GM10266 (cell line): ENCODE results near the gene SUSD6.
"Not testable (repeated sequence)": the region's sequence is repeated elsewhere in the genome, so short reads cannot be mapped to it uniquely, and the experiment has no call there.

Experiments
- DNase-seq: peaks from one replicate; pipeline ENCODE4 v3.0.0; 2012; ENCODE audit errors: extremely low spot score
- CTCF ChIP-seq: IDR thresholded peaks from 2 replicates; pipeline ENCODE4 v1.5.1; 2012; ENCODE audit warnings: mild to moderate bottlenecking, low read depth; ENCODE audit not compliant: control insufficient read depth, insufficient read depth; ENCODE audit errors: missing control alignments

SUSD6 gene

GRCh38 chr14:69637503-69638031, 26.2 kb downstream of the SUSD6 start:
- no peak for DNase-seq
- TF ChIP-seq CTCF: no peak

- no peak for DNase-seq
- no peak for TF ChIP-seq CTCF
These were observed 29.5 kb downstream of the SUSD6 start for GRCh38 chr14:69640931-69641330.

- not testable (repeated sequence) for DNase-seq
These were observed 30.9 kb downstream of the SUSD6 start for GRCh38 chr14:69642212-69642793.

GRCh38 chr14:69643430-69644200, 32.2 kb downstream of the SUSD6 start:
- DNase-seq: no peak
- no peak for TF ChIP-seq CTCF

GRCh38 chr14:69644814-69645213, 33.4 kb downstream of the SUSD6 start:
- no peak for TF ChIP-seq CTCF
- DNase-seq: no peak

GRCh38 chr14:69647213-69647612, 35.8 kb downstream of the SUSD6 start:
- DNase-seq: no peak
- no peak for TF ChIP-seq CTCF

- not testable (repeated sequence) for DNase-seq
These were observed 36.2 kb downstream of the SUSD6 start for GRCh38 chr14:69647642-69648041.
